ENCODE measurements around the gene TSFM. TPM values are rescaled to one million over a fixed set of nuclear protein-coding genes. Genes with fewer than 3 reads are reported as not detected.

Gene TSFM
- total and polyA plus RNA-seq, 2 donors (not counting 1 experiment from before 2014, with no cell fraction given), result 15.5 to 16.8 TPM

GRCh38 chr12:57775044-57775443, 7.5 kb upstream of the TSFM start:
- Histone ChIP-seq H3K9ac (ENCODE audit: insufficient read depth, low read length) (no peak overlapping the region), H3K36me3 (ENCODE audit: control insufficient read depth, insufficient read depth, low read length) (peaks cover 3% of the 10 kb centered on the region)

DNA sequence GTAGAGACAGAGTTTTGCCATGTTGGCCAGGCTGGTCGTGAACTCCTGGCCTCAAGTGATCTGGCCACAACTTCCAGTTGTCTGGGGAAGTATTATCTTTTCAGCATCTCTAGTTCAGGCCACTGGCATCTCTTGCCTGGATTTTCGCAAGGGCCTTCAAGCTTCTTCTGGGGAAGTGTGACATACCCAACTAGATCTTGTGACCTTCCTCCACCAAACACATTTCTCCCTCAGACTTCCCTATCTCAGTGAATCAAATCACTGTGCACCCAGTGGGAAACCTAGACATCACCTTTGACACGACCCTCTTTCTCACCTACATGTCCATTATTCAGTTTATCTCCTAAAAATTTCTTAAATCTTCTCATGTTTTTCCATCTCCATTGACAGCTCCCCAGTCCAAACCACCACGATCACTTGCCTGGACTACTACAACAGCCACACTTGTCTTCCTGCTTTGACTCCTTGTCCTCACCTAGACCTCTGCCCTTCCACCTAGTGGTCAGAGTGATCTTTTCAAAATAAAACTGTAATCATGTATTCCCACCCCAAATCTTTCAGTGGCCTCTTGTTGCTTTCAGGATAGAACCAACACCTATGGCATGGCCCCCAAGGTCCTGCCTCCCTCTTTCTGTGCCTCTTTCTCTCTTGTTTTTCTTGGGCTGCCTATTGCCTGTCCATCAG, 6.9 kb upstream of the TSFM start:
- H3K4me1 ChIP-seq (ENCODE audit: control insufficient read depth, extremely low read depth, insufficient read depth, low read length), result peaks cover 7% of the 10 kb centered on the region
- TF ChIP-seq EZH2 (IDR thresholded peaks at IDR 0.05; ENCODE audit: low read length, missing control alignments), result no peak
- TF ChIP-seq, protein P1, sequence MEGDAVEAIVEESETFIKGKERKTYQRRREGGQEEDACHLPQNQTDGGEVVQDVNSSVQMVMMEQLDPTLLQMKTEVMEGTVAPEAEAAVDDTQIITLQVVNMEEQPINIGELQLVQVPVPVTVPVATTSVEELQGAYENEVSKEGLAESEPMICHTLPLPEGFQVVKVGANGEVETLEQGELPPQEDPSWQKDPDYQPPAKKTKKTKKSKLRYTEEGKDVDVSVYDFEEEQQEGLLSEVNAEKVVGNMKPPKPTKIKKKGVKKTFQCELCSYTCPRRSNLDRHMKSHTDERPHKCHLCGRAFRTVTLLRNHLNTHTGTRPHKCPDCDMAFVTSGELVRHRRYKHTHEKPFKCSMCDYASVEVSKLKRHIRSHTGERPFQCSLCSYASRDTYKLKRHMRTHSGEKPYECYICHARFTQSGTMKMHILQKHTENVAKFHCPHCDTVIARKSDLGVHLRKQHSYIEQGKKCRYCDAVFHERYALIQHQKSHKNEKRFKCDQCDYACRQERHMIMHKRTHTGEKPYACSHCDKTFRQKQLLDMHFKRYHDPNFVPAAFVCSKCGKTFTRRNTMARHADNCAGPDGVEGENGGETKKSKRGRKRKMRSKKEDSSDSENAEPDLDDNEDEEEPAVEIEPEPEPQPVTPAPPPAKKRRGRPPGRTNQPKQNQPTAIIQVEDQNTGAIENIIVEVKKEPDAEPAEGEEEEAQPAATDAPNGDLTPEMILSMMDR (conservative IDR thresholded peaks at IDR 0.05 in 1 of 2, IDR thresholded peaks at IDR 0.05 in 1 of 2; ENCODE audit: low read depth in 1 of 2, low read length in 2 of 2), result no peak
- H2AFZ ChIP-seq (ENCODE audit: low read length), result no peak overlapping the region
- peaks cover 5% of the 10 kb centered on the region for H3K79me2 ChIP-seq (ENCODE audit: control insufficient read depth, insufficient read depth, low read length)
- H3K9ac ChIP-seq (ENCODE audit: insufficient read depth, low read length), result no peak overlapping the region
- no peak overlapping the region for H3K4me2 ChIP-seq (ENCODE audit: extremely low read depth, insufficient read depth, low read length)
- no peak overlapping the region for H3K27ac ChIP-seq (ENCODE audit: insufficient read depth, low read length)
- H3K27me3 ChIP-seq (ENCODE audit: control insufficient read depth, insufficient read depth, low read length), result no peaks in the 10 kb centered on the region
- H3K9me3 ChIP-seq (ENCODE audit: control insufficient read depth, insufficient read depth, low read depth, low read length), result no peaks in the 10 kb centered on the region
- H3K4me3 ChIP-seq (replicated peaks in 1 of 4; ENCODE audit: control extremely low read depth in 1 of 4, insufficient read depth in 1 of 4, low read depth in 3 of 4, low read length in 4 of 4), result no peak overlapping the region
- peaks cover 3% of the 10 kb centered on the region for H3K36me3 ChIP-seq (ENCODE audit: control insufficient read depth, insufficient read depth, low read length)
- H4K20me1 ChIP-seq (ENCODE audit: control insufficient read depth, extremely low read depth, insufficient read depth, low read length), result no peaks in the 10 kb centered on the region
- DNase-seq (ENCODE audit: low read depth in 2 of 2), result no peak

More at GRCh38 chr12:57775044-57775443, 7.5 kb upstream of the TSFM start:
- Histone ChIP-seq H3K9me3 (ENCODE audit: control insufficient read depth, insufficient read depth, low read depth, low read length) (no peaks in the 10 kb centered on the region), H3K27ac (ENCODE audit: insufficient read depth, low read length) (no peak overlapping the region), H2AFZ (ENCODE audit: low read length) (no peak overlapping the region), H3K4me3 (replicated peaks in 1 of 4; ENCODE audit: control extremely low read depth in 1 of 4, insufficient read depth in 1 of 4, low read depth in 3 of 4, low read length in 4 of 4) (no peak overlapping the region), H3K4me2 (ENCODE audit: extremely low read depth, insufficient read depth, low read length) (no peak overlapping the region), H3K79me2 (ENCODE audit: control insufficient read depth, insufficient read depth, low read length) (peaks cover 5% of the 10 kb centered on the region), H3K27me3 (ENCODE audit: control insufficient read depth, insufficient read depth, low read length) (no peaks in the 10 kb centered on the region), H4K20me1 (ENCODE audit: control insufficient read depth, extremely low read depth, insufficient read depth, low read length) (no peaks in the 10 kb centered on the region), H3K4me1 (ENCODE audit: control insufficient read depth, extremely low read depth, insufficient read depth, low read length) (peaks cover 7% of the 10 kb centered on the region)
- no peak for DNase-seq (ENCODE audit: low read depth in 2 of 2)
- TF ChIP-seq EZH2 (IDR thresholded peaks at IDR 0.05; ENCODE audit: low read length, missing control alignments), result no peak
- TF ChIP-seq, protein P1 (conservative IDR thresholded peaks at IDR 0.05 in 1 of 2, IDR thresholded peaks at IDR 0.05 in 1 of 2; ENCODE audit: low read depth in 1 of 2, low read length in 2 of 2), result no peak

GRCh38 chr12:57776247-57776587, 6.4 kb upstream of the TSFM start:
- Histone ChIP-seq H3K79me2 (ENCODE audit: control insufficient read depth, insufficient read depth, low read length) (peaks cover 1% of the 10 kb centered on the region), H3K4me3 (replicated peaks in 1 of 4; ENCODE audit: control extremely low read depth in 1 of 4, insufficient read depth in 1 of 4, low read depth in 3 of 4, low read length in 4 of 4) (no peak overlapping the region), H3K9me3 (ENCODE audit: control insufficient read depth, insufficient read depth, low read depth, low read length) (no peaks in the 10 kb centered on the region), H3K36me3 (ENCODE audit: control insufficient read depth, insufficient read depth, low read length) (peaks cover 1% of the 10 kb centered on the region), H2AFZ (ENCODE audit: low read length) (no peak overlapping the region), H3K27me3 (ENCODE audit: control insufficient read depth, insufficient read depth, low read length) (no peaks in the 10 kb centered on the region), H3K27ac (ENCODE audit: insufficient read depth, low read length) (no peak overlapping the region), H4K20me1 (ENCODE audit: control insufficient read depth, extremely low read depth, insufficient read depth, low read length) (no peaks in the 10 kb centered on the region), H3K4me2 (ENCODE audit: extremely low read depth, insufficient read depth, low read length) (no peak overlapping the region), H3K4me1 (ENCODE audit: control insufficient read depth, extremely low read depth, insufficient read depth, low read length) (peaks cover 2% of the 10 kb centered on the region), H3K9ac (ENCODE audit: insufficient read depth, low read length) (no peak overlapping the region)
- no peak for DNase-seq (ENCODE audit: low read depth in 2 of 2)
- TF ChIP-seq, protein P1 (conservative IDR thresholded peaks at IDR 0.05 in 1 of 2, IDR thresholded peaks at IDR 0.05 in 1 of 2; ENCODE audit: low read depth in 1 of 2, low read length in 2 of 2), result no peak
- no peak for TF ChIP-seq EZH2 (IDR thresholded peaks at IDR 0.05; ENCODE audit: low read length, missing control alignments)

Measured in fibroblast of lung (primary cell).